ENCODE results near the gene C16orf74.

GRCh38 chr16:85689285-85689949 lies 61.5 kb downstream of the C16orf74 start:
- TF ChIP-seq CTCF (IDR thresholded peaks at IDR 0.05) (no peak), POLR2A (IDR thresholded peaks at IDR 0.05) (no peak)
